ENCODE data around the gene C11orf86.

- TF ChIP-seq CTCF (IDR thresholded peaks at IDR 0.05; ENCODE audit: borderline replicate concordance, extremely low read depth, low read length, poor library complexity, severe bottlenecking) (no peak), EZH2 (IDR thresholded peaks at IDR 0.05; ENCODE audit: borderline replicate concordance, low read depth, low read length, severe bottlenecking) (no peak)
Observed at GRCh38 chr11:66973956-66974580, 1.0 kb upstream of the C11orf86 start.
